Measurements from ENCODE around the gene SCRN3.
"Not testable (repeated sequence)": the region's sequence is repeated elsewhere in the genome, so short reads cannot be mapped to it uniquely, and the experiment has no call there.

Gene SCRN3

GRCh38 chr2:174362949-174363348, 32.6 kb upstream of the SCRN3 start:
- H3K4me3 Mint-ChIP-seq = no peak overlapping the region
- H3K27ac Mint-ChIP-seq = no peak overlapping the region
- DNase-seq = no peak
- peaks cover 55% of the 10 kb centered on the region for H3K9me3 Mint-ChIP-seq
- peaks cover 86% of the 10 kb centered on the region for H3K36me3 Mint-ChIP-seq (ENCODE audit: low read depth)
- H3K4me1 Mint-ChIP-seq = no peaks in the 10 kb centered on the region
- no peak for TF ChIP-seq CTCF (IDR thresholded peaks at IDR 0.05)
- H3K27me3 Mint-ChIP-seq (ENCODE audit: low read depth, poor library complexity) = no peaks in the 10 kb centered on the region

GRCh38 chr2:174363492-174364225, 31.9 kb upstream of the SCRN3 start:
- H3K36me3 Mint-ChIP-seq (ENCODE audit: low read depth) = peaks cover 94% of the 10 kb centered on the region
- not testable (repeated sequence) for H3K27ac Mint-ChIP-seq; H3K27me3 Mint-ChIP-seq (ENCODE audit: low read depth, poor library complexity); DNase-seq; H3K4me1 Mint-ChIP-seq; H3K4me3 Mint-ChIP-seq
- H3K9me3 Mint-ChIP-seq = peaks cover 55% of the 10 kb centered on the region

GRCh38 chr2:174364628-174365027, 30.9 kb upstream of the SCRN3 start:
- H3K4me1 Mint-ChIP-seq = no peaks in the 10 kb centered on the region
- no peak for DNase-seq
- peaks cover 53% of the 10 kb centered on the region for H3K9me3 Mint-ChIP-seq
- no peak for TF ChIP-seq CTCF (IDR thresholded peaks at IDR 0.05)
- peaks cover 94% of the 10 kb centered on the region for H3K36me3 Mint-ChIP-seq (ENCODE audit: low read depth)
- H3K4me3 Mint-ChIP-seq = no peak overlapping the region
- no peak overlapping the region for H3K27ac Mint-ChIP-seq
- no peaks in the 10 kb centered on the region for H3K27me3 Mint-ChIP-seq (ENCODE audit: low read depth, poor library complexity)

DNA sequence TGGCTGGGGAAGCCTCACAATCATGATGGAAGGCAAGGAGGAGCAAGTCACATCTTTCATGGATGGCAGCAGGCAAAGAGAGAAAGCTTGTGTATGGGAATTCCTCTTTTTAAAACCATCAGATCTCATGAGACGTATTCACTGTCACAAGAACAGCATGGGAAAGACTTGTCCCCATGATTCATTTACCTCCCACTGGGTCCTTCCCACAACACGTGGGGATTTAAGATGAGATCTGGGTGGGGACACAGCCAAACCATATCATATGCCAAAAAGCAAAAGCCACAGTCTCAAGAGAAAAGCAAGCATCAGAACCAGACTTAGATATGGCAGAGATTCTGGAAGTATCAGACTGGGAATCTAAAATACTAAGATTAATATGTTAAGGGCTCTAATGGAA, 30.0 kb upstream of the SCRN3 start:
- no peak for TF ChIP-seq CTCF (IDR thresholded peaks at IDR 0.05)

GRCh38 chr2:174368691-174369090, 26.8 kb upstream of the SCRN3 start:
- H3K27ac Mint-ChIP-seq = no peak overlapping the region
- no peak for TF ChIP-seq CTCF (IDR thresholded peaks at IDR 0.05)
- H3K9me3 Mint-ChIP-seq = peaks cover 42% of the 10 kb centered on the region
- no peak for DNase-seq
- H3K4me1 Mint-ChIP-seq = no peaks in the 10 kb centered on the region
- no peaks in the 10 kb centered on the region for H3K27me3 Mint-ChIP-seq (ENCODE audit: low read depth, poor library complexity)
- no peak overlapping the region for H3K4me3 Mint-ChIP-seq
- H3K36me3 Mint-ChIP-seq (ENCODE audit: low read depth) = peaks cover 79% of the 10 kb centered on the region

More for the DNA sequence above, 30.0 kb upstream of the SCRN3 start:
- Mint-ChIP-seq H3K9me3 (peaks cover 50% of the 10 kb centered on the region), H3K36me3 (ENCODE audit: low read depth) (peaks cover 92% of the 10 kb centered on the region), H3K27me3 (ENCODE audit: low read depth, poor library complexity) (no peaks in the 10 kb centered on the region), H3K27ac (no peak overlapping the region), H3K4me3 (no peak overlapping the region), H3K4me1 (no peaks in the 10 kb centered on the region)
- DNase-seq = no peak

DNA sequence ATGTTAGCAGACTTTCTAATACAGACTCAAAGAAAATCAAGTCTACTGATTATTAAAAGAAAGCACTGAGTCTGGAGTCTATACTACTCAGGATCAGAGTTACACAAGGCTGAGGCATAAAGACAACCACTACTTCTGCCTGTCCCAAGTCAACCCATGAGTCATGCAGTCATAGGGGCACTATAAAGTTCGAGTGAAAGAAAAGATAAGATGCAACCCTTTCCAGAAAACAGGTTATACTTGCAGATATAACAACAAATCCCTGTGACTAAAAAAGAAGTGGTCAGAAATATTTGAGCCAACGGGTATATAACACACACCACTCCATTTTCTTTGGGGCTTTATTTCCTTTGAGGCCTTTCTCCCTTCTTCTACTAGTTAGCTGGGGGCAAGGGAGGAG, 18.6 kb upstream of the SCRN3 start:
- H3K36me3 Mint-ChIP-seq (ENCODE audit: low read depth) = peaks cover 66% of the 10 kb centered on the region
- no peaks in the 10 kb centered on the region for H3K9me3 Mint-ChIP-seq
- no peaks in the 10 kb centered on the region for H3K4me1 Mint-ChIP-seq
- TF ChIP-seq CTCF (IDR thresholded peaks at IDR 0.05) = no peak
- no peaks in the 10 kb centered on the region for H3K27me3 Mint-ChIP-seq (ENCODE audit: low read depth, poor library complexity)
- no peak for DNase-seq
- no peak overlapping the region for H3K4me3 Mint-ChIP-seq
- no peak overlapping the region for H3K27ac Mint-ChIP-seq
